Ascending aorta (tissue), 2 donors: Measurements from ENCODE around the gene TCERG1L. TPM values are rescaled to one million over a fixed set of nuclear protein-coding genes. Genes with fewer than 3 reads are reported as not detected.
A peak's percentile ranks its signal among the peaks of the same experiment; 100 is the strongest.

Experiments used
- DNase-seq, 2 donors: peaks; one replicate each; pipeline ENCODE4 v3.0.0-alpha.2; 2019; ENCODE audit warnings: low spot score in 2 of 2
- H3K27ac ChIP-seq, 2 donors: fragments of 200-600 bp; sonication (generic); one replicate each; pipeline ENCODE4 v1.5.1; 2016 to 2017; ENCODE audit warnings: mild to moderate bottlenecking in 1 of 2
- H3K27me3 ChIP-seq: fragments of 200-600 bp; sonication (generic); one replicate; pipeline ENCODE4 v1.5.1; 2017
- H3K36me3 ChIP-seq, 2 donors: fragments of 200-600 bp; sonication (generic); one replicate each; pipeline ENCODE4 v1.5.1; 2016
- H3K4me1 ChIP-seq, 2 donors: fragments of 200-600 bp; sonication (generic); one replicate each; pipeline ENCODE4 v1.5.1; 2016 to 2017; ENCODE audit warnings: mild to moderate bottlenecking in 1 of 2
- H3K4me3 ChIP-seq, 2 donors: fragments of 200-600 bp; sonication (generic); one replicate each; pipeline ENCODE4 v1.5.1; 2016 to 2017; ENCODE audit warnings: mild to moderate bottlenecking in 1 of 2
- H3K9me3 ChIP-seq, 2 donors: fragments of 200-600 bp; sonication (generic); one replicate each; pipeline ENCODE4 v1.5.1; 2016
- CTCF ChIP-seq, 3 experiments: fragments of 200-600 bp in 2 of 3; fragments of 450-650 bp in 1 of 3; sonication (generic) in 2 of 3; IDR thresholded peaks; one replicate each; pipeline ENCODE4 v1.5.1; 2016 to 2019; ENCODE audit warnings: antibody characterized with exemption in 3 of 3, mild to moderate bottlenecking in 1 of 3, moderate library complexity in 1 of 3
- intact Hi-C: fragments of 100-400 bp; cut with DNase I; formaldehyde crosslinking; loops from one replicate; pipeline ENCODE4 v1.15.1; 2023
- total RNA-seq: library from RNA; depleted of rRNA; stranded (reverse); fragments of >200 nt; gene quantifications from one replicate; pipeline ENCODE4 v1.1.0, GENCODE V29; 2016

Gene TCERG1L
- total RNA-seq, 1 donor from 2014 or later = not detected

- no peaks in the 10 kb centered on the region for H3K27me3 ChIP-seq
- no peak overlapping the region for H3K27ac ChIP-seq
- DNase-seq = peak in 1 of 2 donors; percentile 31
- intact Hi-C loops = no loop called here
- H3K4me1 ChIP-seq = no peaks in the 10 kb centered on the region
- TF ChIP-seq CTCF (IDR thresholded peaks at IDR 0.05) = no peak
- H3K9me3 ChIP-seq = no peaks in the 10 kb centered on the region
- no peak overlapping the region for H3K4me3 ChIP-seq
- no peaks in the 10 kb centered on the region for H3K36me3 ChIP-seq
Observed at GRCh38 chr10:131056781-131057180, 254.7 kb downstream of the TCERG1L start.

GRCh38 chr10:131056091-131056579, 255.4 kb downstream of the TCERG1L start:
- H3K27ac ChIP-seq = no peak overlapping the region
- H3K9me3 ChIP-seq = no peaks in the 10 kb centered on the region
- H3K4me3 ChIP-seq = no peak overlapping the region
- no peak for DNase-seq
- intact Hi-C loops = no loop called here
- H3K36me3 ChIP-seq = no peaks in the 10 kb centered on the region
- TF ChIP-seq CTCF (IDR thresholded peaks at IDR 0.05) = no peak
- no peaks in the 10 kb centered on the region for H3K27me3 ChIP-seq
- no peaks in the 10 kb centered on the region for H3K4me1 ChIP-seq

- peak in 1 of 2 donors; percentile 37 for DNase-seq
- no peaks in the 10 kb centered on the region for H3K4me1 ChIP-seq
- no peak overlapping the region for H3K4me3 ChIP-seq
- H3K27ac ChIP-seq = no peak overlapping the region
- H3K27me3 ChIP-seq = no peaks in the 10 kb centered on the region
- intact Hi-C loops = no loop called here
- no peak for TF ChIP-seq CTCF (IDR thresholded peaks at IDR 0.05)
- H3K36me3 ChIP-seq = no peaks in the 10 kb centered on the region
- H3K9me3 ChIP-seq = no peaks in the 10 kb centered on the region
Observed at GRCh38 chr10:131055437-131055836, 256.1 kb downstream of the TCERG1L start.

- intact Hi-C loops = no loop called here
- Histone ChIP-seq H3K27ac (no peak overlapping the region), H3K9me3 (no peaks in the 10 kb centered on the region), H3K36me3 (no peaks in the 10 kb centered on the region), H3K4me3 (no peak overlapping the region), H3K4me1 (no peaks in the 10 kb centered on the region), H3K27me3 (no peaks in the 10 kb centered on the region)
- DNase-seq = no peak
- no peak for TF ChIP-seq CTCF (IDR thresholded peaks at IDR 0.05)
Observed at GRCh38 chr10:131053192-131053591, 258.3 kb downstream of the TCERG1L start.

GRCh38 chr10:131050162-131050766, 261.3 kb downstream of the TCERG1L start:
- no peak overlapping the region for H3K4me3 ChIP-seq
- H3K9me3 ChIP-seq = no peaks in the 10 kb centered on the region
- intact Hi-C loops = no loop called here
- no peaks in the 10 kb centered on the region for H3K4me1 ChIP-seq
- DNase-seq = peak in 1 of 2 donors; percentile 18
- H3K27ac ChIP-seq = no peak overlapping the region
- no peak for TF ChIP-seq CTCF (IDR thresholded peaks at IDR 0.05)
- H3K27me3 ChIP-seq = no peaks in the 10 kb centered on the region
- no peaks in the 10 kb centered on the region for H3K36me3 ChIP-seq
